HL-60 (cell line): ENCODE data around the gene EBF3.

Experiments used
- DNase-seq, 2 experiments: peaks; one replicate each; pipeline ENCODE4 v3.0.0-alpha.2; 2010 to 2020; ENCODE audit warnings: low read depth in 1 of 2, low spot score in 1 of 2
- H3K27ac ChIP-seq: fragments of 250-450 bp; sonication (Bioruptor Pico); replicated peaks from 2 replicates; pipeline ENCODE4 v1.5.1; 2020; ENCODE audit warnings: mild to moderate bottlenecking, moderate library complexity
- H3K27me3 ChIP-seq: fragments of 250-450 bp; sonication (Bioruptor Pico); 2 replicates; pipeline ENCODE4 v1.5.1; 2021; ENCODE audit warnings: mild to moderate bottlenecking, moderate library complexity; ENCODE audit not compliant: insufficient read depth, poor library complexity, severe bottlenecking
- H3K4me3 ChIP-seq: replicated peaks from 2 replicates; pipeline ENCODE4 v1.5.1; 2011; ENCODE audit warnings: mild to moderate bottlenecking, control low read depth, low read length; ENCODE audit not compliant: insufficient read depth
- GABPA ChIP-seq: IDR thresholded peaks from 2 replicates; pipeline ENCODE4 v1.6.1; 2012; ENCODE audit warnings: low read depth
- POLR2AphosphoS5 ChIP-seq: IDR thresholded peaks from 2 replicates; pipeline ENCODE4 v1.6.1; 2012; ENCODE audit warnings: low read depth
- SPI1 ChIP-seq: IDR thresholded peaks from 2 replicates; pipeline ENCODE4 v1.6.1; 2012; ENCODE audit warnings: low read depth, mild to moderate bottlenecking, borderline replicate concordance
- TF ChIP-seq, protein P1 (sequence below): IDR thresholded peaks from one replicate; pipeline ENCODE4 v1.5.1; 2011; ENCODE audit warnings: low read length, control low read depth, inconsistent platforms; ENCODE audit not compliant: insufficient read depth
- TF ChIP-seq, protein P2 (sequence below): IDR thresholded peaks from 2 replicates; pipeline ENCODE4 v1.6.1; 2012; ENCODE audit warnings: low read depth; ENCODE audit not compliant: insufficient replicate concordance

EBF3 gene

DNA sequence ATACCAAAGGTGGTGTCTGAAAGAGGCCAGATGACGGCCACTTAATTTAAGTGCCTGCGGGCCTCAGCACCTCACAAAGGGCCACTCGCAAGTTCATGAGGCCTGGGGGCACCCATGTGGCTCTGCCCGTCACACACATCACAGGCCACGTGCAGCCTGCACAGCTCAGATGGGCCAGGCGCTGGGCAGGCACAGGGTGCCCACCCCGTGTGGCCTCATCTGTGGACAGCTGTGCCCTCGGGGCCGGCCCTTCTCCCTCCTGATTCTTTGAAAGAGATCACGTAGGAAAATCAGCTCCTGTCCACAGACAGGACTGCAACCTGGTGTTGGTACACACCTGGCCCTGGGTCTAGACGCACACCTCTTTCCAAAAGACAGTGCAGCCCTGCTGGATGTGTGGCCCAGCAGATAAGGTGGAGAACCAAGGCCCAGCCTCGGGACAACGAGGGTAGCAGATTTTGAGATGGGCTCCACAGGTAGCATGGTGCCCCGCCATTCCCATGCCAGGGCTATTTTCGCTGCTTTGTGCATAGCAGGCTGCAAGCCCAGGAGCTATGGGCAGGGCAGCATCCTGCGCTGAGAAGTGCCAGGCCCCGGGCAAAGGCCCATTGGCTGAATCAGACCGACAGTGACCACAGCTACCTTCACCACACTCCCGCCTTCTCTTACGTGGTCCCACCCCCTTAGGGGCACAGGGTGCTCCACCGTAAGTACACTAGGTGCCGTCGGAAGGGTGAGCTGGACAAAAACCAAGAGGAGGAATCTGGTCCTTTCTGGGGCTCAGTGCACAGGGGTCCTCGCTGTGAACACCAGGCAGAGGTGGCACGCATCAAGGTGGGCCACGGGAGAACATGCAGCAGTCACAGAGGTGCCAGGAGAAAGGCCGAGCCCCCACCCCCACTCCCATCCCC is 124.5 kb downstream of the EBF3 start:
- Histone ChIP-seq H3K27me3 (no peaks in the 10 kb centered on the region), H3K4me3 (no peak overlapping the region), H3K27ac (no peak overlapping the region)
- no peak for DNase-seq
- no peak for TF ChIP-seq POLR2AphosphoS5

DNA sequence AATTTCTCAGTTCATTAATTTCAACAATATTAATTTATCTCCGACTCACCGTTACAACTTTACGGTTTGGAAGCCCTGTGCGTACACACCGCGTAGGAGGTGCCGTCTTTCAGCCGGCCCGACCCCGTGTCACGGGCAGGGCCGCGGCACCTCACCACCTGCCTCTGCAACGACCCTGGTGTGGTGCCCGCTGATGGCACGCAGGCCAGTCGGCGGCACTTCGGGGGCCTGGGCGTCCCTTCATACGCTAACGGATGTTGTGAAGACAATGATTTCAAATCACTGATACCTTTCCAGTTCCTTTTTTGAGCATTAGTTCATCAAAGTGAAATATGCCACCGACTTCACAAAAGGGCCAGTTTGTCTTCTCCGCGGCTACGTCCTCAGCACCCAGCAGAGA is 125.3 kb downstream of the EBF3 start:
- TF ChIP-seq POLR2AphosphoS5 (no peak), GABPA (no peak), SPI1 (no peak)
- TF ChIP-seq, protein P1, sequence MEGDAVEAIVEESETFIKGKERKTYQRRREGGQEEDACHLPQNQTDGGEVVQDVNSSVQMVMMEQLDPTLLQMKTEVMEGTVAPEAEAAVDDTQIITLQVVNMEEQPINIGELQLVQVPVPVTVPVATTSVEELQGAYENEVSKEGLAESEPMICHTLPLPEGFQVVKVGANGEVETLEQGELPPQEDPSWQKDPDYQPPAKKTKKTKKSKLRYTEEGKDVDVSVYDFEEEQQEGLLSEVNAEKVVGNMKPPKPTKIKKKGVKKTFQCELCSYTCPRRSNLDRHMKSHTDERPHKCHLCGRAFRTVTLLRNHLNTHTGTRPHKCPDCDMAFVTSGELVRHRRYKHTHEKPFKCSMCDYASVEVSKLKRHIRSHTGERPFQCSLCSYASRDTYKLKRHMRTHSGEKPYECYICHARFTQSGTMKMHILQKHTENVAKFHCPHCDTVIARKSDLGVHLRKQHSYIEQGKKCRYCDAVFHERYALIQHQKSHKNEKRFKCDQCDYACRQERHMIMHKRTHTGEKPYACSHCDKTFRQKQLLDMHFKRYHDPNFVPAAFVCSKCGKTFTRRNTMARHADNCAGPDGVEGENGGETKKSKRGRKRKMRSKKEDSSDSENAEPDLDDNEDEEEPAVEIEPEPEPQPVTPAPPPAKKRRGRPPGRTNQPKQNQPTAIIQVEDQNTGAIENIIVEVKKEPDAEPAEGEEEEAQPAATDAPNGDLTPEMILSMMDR = no peak
- TF ChIP-seq, protein P2, sequence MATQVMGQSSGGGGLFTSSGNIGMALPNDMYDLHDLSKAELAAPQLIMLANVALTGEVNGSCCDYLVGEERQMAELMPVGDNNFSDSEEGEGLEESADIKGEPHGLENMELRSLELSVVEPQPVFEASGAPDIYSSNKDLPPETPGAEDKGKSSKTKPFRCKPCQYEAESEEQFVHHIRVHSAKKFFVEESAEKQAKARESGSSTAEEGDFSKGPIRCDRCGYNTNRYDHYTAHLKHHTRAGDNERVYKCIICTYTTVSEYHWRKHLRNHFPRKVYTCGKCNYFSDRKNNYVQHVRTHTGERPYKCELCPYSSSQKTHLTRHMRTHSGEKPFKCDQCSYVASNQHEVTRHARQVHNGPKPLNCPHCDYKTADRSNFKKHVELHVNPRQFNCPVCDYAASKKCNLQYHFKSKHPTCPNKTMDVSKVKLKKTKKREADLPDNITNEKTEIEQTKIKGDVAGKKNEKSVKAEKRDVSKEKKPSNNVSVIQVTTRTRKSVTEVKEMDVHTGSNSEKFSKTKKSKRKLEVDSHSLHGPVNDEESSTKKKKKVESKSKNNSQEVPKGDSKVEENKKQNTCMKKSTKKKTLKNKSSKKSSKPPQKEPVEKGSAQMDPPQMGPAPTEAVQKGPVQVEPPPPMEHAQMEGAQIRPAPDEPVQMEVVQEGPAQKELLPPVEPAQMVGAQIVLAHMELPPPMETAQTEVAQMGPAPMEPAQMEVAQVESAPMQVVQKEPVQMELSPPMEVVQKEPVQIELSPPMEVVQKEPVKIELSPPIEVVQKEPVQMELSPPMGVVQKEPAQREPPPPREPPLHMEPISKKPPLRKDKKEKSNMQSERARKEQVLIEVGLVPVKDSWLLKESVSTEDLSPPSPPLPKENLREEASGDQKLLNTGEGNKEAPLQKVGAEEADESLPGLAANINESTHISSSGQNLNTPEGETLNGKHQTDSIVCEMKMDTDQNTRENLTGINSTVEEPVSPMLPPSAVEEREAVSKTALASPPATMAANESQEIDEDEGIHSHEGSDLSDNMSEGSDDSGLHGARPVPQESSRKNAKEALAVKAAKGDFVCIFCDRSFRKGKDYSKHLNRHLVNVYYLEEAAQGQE = no peak
- H3K27me3 ChIP-seq = no peaks in the 10 kb centered on the region
- H3K27ac ChIP-seq = no peak overlapping the region
- no peak for DNase-seq
- no peak overlapping the region for H3K4me3 ChIP-seq

DNA sequence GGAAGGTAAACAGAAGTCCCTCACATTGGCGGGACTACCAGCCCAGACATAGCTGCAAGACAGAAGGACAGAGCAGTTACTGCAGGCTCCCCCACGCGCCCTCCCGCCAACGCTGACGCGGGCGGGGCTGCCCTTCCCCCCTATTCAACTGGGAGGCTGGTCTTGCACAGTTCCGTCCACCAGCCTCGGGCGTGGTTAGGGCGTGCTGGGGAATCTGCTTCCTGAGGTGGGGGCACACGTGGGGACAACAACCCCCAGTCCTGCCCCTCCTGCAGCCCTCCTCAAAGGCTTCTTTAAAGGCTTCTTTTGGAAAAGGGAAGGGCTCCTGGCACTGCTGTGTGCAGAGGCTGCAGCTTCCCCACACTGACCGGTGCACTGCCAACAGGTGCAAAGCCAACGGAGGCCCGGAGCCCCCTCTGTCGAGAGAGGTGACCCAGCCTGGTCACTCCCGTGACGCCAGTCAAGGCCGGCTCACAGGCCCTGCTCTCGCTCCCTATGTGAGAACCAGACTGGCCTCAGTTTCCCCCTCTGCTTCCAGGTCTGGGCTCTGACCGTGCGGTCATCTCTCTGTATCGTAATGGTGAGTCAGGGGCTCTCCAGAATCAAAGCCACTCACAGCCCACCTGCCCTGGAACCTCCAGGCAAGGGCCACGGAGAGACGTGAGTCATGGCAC is 126.0 kb downstream of the EBF3 start:
- H3K27ac ChIP-seq = no peak overlapping the region
- no peak for DNase-seq
- TF ChIP-seq SPI1 = no peak
- TF ChIP-seq, protein P1 = no peak
- TF ChIP-seq, protein P2 = no peak
- no peak for TF ChIP-seq POLR2AphosphoS5
- no peak for TF ChIP-seq GABPA
- no peak overlapping the region for H3K4me3 ChIP-seq
- no peaks in the 10 kb centered on the region for H3K27me3 ChIP-seq

DNA sequence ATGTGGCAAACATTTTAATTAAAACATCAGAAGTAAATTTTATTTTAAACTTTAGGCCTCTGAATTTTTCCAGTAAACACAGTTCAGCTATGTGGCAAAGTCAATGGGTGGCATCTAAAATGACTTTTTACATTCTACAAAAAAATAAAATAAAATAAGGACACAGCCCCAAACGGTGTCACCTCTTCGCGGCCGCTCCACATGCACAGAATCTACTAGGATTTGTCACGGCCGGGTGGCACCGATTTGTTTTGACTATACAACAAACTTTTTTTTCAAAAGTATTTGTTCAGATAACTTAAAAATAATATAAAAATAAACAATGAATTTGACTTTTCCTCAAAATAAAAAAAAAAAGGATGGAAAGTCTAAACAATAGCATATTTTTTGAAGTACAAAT is 127.8 kb downstream of the EBF3 start:
- Histone ChIP-seq H3K27me3 (no peaks in the 10 kb centered on the region), H3K4me3 (no peak overlapping the region), H3K27ac (no peak overlapping the region)
- no peak for DNase-seq
- TF ChIP-seq SPI1 (no peak), POLR2AphosphoS5 (no peak), GABPA (no peak)
- TF ChIP-seq, protein P1 = no peak
- TF ChIP-seq, protein P2 = no peak
